Measurements from ENCODE around the gene TRAF1.

The TRAF1 gene

DNA sequence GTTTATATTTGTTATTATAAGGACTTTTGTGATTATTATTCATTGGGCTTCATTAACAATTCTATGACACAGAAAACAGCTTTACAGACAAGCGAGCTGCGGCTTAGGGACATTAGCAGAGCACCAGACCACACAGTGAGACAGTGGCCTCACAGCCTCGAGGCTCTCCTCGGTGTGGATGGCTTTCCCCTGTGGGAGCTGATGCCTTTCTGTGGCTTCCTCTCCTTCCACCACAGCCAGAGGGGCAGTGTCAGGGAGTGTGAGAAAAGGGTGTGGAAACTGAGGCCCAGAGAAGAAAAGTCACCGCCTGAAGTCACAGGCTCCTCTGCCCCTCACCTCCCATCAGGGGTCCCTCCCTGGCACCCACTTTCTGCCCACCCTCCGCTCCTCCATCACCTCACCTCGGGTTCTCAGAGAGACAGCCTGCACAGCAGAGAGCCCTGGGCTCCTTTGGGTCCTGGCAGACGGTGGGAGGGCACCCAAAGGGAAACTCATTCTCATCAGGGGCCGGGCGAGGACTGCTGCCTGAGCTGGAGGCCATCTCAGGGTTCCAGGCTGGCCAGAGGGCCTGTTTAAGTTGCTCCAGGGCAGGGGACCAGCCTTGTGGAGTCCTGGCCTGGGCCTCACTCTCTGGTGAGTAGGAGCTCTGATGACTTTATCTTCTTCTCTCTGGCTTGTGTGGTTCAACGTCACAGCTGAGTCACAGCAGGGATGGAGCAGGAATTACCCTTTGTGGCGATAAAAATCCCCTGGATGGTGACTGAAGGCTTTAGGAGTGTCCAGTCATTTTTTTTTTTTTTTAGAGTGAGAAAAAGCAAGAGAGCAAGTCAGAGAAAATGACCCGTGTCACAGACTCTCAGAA is 830 bp downstream of the TRAF1 start:
- DNase-seq, result peak; percentile 73 to 81 (median 76)
- Histone ChIP-seq H3K27me3 (replicated peaks; ENCODE audit: control insufficient read depth, insufficient read depth, low read length, poor library complexity, severe bottlenecking) (no peaks in the 10 kb centered on the region), H3K9me3 (ENCODE audit: control insufficient read depth, low read length) (no peaks in the 10 kb centered on the region), H3K27ac (ENCODE audit: insufficient read depth, low read length, poor library complexity, severe bottlenecking) (peak overlapping the region; percentile 100), H3K4me3 (ENCODE audit: insufficient read depth, low read depth, low read length, poor library complexity, severe bottlenecking) (peak overlapping the region; percentile 71), H3K4me1 (ENCODE audit: control insufficient read depth, insufficient read depth, low read length, poor library complexity, severe bottlenecking) (peaks cover 93% of the 10 kb centered on the region), H3K36me3 (ENCODE audit: control insufficient read depth, insufficient read depth, low read length) (peaks cover 4% of the 10 kb centered on the region)

DNA sequence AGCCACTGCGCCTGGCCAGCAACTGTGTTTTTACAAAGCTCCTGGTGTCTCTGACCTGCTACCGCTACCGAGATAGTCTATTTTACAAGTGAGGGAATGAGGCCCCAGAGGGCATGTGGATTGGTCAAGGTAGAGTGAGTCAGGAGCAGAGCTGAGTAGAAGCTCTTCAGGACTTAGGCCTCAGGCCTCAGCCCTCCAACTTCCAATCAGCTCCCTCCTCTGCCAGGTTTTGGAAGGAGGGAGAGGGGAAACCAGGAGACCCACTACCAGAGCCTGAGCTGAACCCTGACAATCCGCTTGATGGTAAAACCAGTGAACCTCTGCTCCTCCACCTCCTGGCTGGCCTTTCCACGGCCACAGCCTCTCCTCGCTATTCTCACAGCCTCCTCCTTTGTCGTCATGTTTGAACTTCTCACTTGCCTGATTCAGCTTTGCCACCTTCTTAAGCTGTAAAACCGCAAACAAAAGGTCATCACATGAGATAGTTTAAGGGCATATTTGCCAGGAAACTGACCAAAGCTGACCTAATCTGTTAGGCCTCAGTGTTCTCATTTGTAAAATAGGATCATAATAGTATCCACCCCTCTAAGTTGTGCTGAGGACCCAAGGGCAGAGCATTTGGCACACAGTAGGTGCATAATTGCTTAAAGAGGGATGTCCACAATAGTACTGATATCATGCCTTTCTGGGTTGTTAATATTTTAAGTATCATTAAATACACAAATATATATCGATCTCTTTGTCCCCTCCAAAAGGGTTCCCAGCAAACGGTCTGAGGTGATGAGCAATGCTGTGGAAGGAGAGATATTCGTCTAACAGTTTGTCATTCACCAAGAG is 1.7 kb downstream of the TRAF1 start:
- Histone ChIP-seq H3K4me3 (ENCODE audit: insufficient read depth, low read depth, low read length, poor library complexity, severe bottlenecking) (peak overlapping the region; percentile 71), H3K27ac (ENCODE audit: insufficient read depth, low read length, poor library complexity, severe bottlenecking) (peak overlapping the region; percentile 100)

DNA sequence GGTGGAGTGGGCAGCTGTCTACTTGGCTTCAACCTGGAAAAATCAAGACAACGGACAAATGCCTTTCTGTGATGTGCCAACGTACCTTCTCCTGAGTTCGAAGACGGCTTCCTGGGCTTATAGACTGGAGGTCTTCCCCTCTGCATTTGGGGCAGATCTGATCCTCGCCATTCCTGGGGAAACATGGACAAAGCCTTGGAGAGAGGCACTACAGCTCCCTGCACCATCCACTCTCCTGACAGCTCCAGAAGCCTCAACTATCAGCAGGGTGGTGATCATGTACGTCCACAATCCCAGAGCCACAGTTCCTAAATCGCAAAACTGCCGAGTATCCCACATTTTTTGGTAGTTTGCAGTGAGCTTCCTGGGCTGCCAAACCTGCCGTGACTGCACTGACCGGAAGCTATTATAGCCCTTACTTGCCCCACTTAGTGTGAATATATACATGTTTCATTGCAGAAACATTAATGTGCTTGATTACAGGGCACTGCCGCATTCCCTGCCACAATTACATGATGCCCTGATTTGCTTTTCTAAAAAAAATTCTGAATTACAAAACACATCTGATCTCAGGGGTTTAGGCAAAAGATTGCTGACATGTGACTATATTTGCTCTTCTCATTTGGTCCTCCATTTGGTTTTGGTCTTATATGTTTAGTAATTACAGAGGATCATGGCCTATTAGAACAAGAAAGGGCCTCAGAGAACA is 2.8 kb downstream of the TRAF1 start:
- H3K4me3 ChIP-seq (ENCODE audit: insufficient read depth, low read depth, low read length, poor library complexity, severe bottlenecking), result peak overlapping the region; percentile 71
- DNase-seq, result no peak
- no peaks in the 10 kb centered on the region for H3K9me3 ChIP-seq (ENCODE audit: control insufficient read depth, low read length)
- H3K27me3 ChIP-seq (replicated peaks; ENCODE audit: control insufficient read depth, insufficient read depth, low read length, poor library complexity, severe bottlenecking), result no peaks in the 10 kb centered on the region
- peak overlapping the region; percentile 100 for H3K27ac ChIP-seq (ENCODE audit: insufficient read depth, low read length, poor library complexity, severe bottlenecking)
- H3K36me3 ChIP-seq (ENCODE audit: control insufficient read depth, insufficient read depth, low read length), result peaks cover 7% of the 10 kb centered on the region
- peaks cover 94% of the 10 kb centered on the region for H3K4me1 ChIP-seq (ENCODE audit: control insufficient read depth, insufficient read depth, low read length, poor library complexity, severe bottlenecking)

More for the DNA sequence above, 1.7 kb downstream of the TRAF1 start:
- Histone ChIP-seq H3K9me3 (ENCODE audit: control insufficient read depth, low read length) (no peaks in the 10 kb centered on the region), H3K36me3 (ENCODE audit: control insufficient read depth, insufficient read depth, low read length) (peaks cover 4% of the 10 kb centered on the region), H3K4me1 (ENCODE audit: control insufficient read depth, insufficient read depth, low read length, poor library complexity, severe bottlenecking) (peaks cover 93% of the 10 kb centered on the region), H3K27me3 (replicated peaks; ENCODE audit: control insufficient read depth, insufficient read depth, low read length, poor library complexity, severe bottlenecking) (no peaks in the 10 kb centered on the region)
- no peak for DNase-seq

DNA sequence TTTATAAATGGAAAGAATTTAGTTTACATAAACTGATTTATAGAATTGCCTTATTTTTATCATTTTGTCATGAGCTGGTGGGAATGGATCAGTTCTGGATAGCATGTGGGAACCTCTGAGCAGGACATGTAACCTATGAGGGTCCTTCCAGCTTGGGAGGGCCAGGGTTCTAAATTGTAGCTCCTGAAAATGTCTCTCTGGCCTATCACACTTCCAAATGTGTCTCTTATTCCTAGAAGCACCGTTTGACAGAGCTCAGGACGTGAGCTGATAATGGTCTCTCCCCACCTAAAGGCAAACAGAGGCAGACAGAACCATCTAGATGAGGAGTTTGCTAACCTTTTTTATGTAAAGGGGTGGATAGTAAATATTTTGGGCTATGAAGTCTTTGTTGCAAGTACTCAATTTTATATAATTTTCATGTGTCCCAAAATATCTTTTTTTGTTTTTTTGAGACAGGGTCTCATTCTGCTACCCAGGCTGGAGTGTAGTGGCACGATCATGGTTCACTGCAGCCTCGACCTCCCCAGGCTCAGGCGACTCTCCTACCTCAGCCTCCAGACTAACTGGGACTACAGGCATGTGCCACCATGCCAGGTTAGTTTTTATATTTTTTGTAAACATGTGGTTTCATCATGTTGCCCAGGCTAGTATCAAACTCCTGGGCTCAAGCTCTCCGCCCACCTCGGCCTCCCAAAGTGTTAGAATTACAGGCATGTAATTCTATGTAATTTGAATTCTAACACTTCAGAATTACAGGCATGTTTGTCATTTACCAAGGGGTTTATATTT is 4.0 kb downstream of the TRAF1 start:
- Histone ChIP-seq H3K4me3 (ENCODE audit: insufficient read depth, low read depth, low read length, poor library complexity, severe bottlenecking) (peak overlapping the region; percentile 71), H3K27me3 (replicated peaks; ENCODE audit: control insufficient read depth, insufficient read depth, low read length, poor library complexity, severe bottlenecking) (no peaks in the 10 kb centered on the region), H3K9me3 (ENCODE audit: control insufficient read depth, low read length) (no peaks in the 10 kb centered on the region), H3K27ac (ENCODE audit: insufficient read depth, low read length, poor library complexity, severe bottlenecking) (peak overlapping the region; percentile 100), H3K4me1 (ENCODE audit: control insufficient read depth, insufficient read depth, low read length, poor library complexity, severe bottlenecking) (peaks cover 92% of the 10 kb centered on the region), H3K36me3 (ENCODE audit: control insufficient read depth, insufficient read depth, low read length) (peaks cover 16% of the 10 kb centered on the region)
- DNase-seq, result no peak

DNA sequence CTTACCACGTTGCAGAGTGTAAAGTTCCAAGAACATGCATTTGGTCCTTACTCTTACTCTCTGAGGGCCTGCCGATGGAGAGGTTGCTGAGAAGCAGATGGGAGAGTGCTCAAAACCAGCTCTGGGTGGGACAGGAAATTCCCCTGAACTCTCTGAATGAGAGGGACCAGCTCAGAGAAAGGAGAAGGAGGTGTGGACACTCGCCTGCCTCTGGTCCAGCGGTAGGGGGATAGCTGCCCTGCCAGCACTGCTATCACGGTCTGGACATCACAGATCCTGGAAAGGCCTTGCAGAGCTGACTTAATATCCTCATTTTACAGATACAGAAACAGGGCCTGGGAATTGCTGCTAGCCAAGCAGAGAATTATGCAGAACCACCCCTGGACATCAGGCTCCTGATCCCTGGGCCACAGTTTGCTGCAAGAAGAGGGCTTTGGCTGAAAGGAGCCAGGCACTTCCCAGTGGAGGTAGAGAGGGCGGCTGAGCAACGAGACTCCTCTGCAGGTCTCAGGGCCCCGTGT is 4.9 kb downstream of the TRAF1 start:
- no peaks in the 10 kb centered on the region for H3K27me3 ChIP-seq (replicated peaks; ENCODE audit: control insufficient read depth, insufficient read depth, low read length, poor library complexity, severe bottlenecking)
- H3K4me1 ChIP-seq (ENCODE audit: control insufficient read depth, insufficient read depth, low read length, poor library complexity, severe bottlenecking), result peaks cover 92% of the 10 kb centered on the region
- no peaks in the 10 kb centered on the region for H3K9me3 ChIP-seq (ENCODE audit: control insufficient read depth, low read length)
- no peak for DNase-seq
- peaks cover 24% of the 10 kb centered on the region for H3K36me3 ChIP-seq (ENCODE audit: control insufficient read depth, insufficient read depth, low read length)
- peak overlapping the region; percentile 100 for H3K27ac ChIP-seq (ENCODE audit: insufficient read depth, low read length, poor library complexity, severe bottlenecking)
- H3K4me3 ChIP-seq (ENCODE audit: insufficient read depth, low read depth, low read length, poor library complexity, severe bottlenecking), result peak overlapping the region; percentile 71

DNA sequence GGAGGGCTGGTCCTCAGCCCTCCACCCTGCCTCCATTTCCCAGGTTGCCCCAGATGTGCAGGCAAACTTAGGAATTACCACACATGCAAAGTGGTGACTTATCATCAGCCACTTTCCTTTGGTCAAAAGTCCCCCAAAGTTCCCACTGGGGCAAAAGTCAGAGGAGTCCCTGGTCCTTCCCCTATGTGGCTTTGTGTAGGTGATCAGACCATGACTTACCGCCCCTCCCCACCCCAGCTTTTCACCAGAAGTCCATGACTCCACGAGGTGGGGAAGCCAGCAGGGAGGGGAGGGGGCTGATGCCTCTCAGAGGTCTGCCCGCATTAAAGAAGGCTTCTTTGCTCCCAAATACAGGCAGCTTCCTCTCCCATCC is 5.8 kb downstream of the TRAF1 start:
- H3K9me3 ChIP-seq (ENCODE audit: control insufficient read depth, low read length), result no peaks in the 10 kb centered on the region
- peaks cover 24% of the 10 kb centered on the region for H3K36me3 ChIP-seq (ENCODE audit: control insufficient read depth, insufficient read depth, low read length)
- no peak for DNase-seq
- peaks cover 92% of the 10 kb centered on the region for H3K4me1 ChIP-seq (ENCODE audit: control insufficient read depth, insufficient read depth, low read length, poor library complexity, severe bottlenecking)
- no peaks in the 10 kb centered on the region for H3K27me3 ChIP-seq (replicated peaks; ENCODE audit: control insufficient read depth, insufficient read depth, low read length, poor library complexity, severe bottlenecking)
- H3K4me3 ChIP-seq (ENCODE audit: insufficient read depth, low read depth, low read length, poor library complexity, severe bottlenecking), result peak overlapping the region; percentile 71
- peak overlapping the region; percentile 100 for H3K27ac ChIP-seq (ENCODE audit: insufficient read depth, low read length, poor library complexity, severe bottlenecking)

DNA sequence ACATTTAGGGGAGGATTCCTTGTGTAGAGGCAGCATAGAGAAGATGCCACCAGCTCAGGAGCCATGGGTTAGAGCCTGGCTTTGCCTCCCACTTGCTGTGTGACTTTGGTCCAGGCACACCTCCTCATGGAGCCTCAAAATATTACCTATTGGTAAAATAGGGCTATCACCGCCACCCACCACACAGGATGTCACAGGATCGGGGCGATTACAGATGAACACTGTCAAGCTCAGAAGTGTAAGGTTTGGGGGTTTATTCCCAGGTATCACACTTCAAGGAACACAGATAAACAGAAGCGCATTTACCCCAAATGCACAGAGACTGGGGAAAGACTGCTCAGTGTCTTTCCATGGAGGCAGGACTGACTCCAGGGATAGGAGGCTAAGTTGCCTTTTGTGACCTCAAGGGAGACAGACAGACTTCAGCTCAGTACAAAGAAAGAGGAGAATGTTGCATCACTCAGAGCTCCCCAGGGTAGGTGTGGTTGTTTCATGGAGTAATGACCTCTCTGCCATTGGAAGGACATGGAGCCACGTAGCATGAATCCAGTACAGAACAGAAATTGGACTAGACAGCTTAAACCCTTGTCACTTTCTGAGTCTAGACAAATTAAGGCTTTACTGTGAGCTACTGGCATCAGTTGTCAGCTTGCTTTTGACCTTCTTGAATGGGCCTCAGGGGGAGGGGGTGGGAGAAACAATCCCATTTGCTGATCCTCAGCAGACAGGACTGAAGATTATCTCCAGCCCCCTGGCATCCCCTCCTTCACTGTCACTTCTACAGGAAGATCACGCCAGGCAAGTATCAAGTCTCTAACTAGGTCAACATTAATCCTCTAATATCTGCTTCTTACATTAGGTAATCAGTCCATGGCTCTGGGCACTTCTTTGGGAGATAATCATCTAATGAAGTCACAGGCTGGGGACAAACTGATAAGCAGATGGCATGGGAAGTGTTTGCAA is 6.5 kb downstream of the TRAF1 start:
- H3K27ac ChIP-seq (ENCODE audit: insufficient read depth, low read length, poor library complexity, severe bottlenecking), result peak overlapping the region; percentile 100
- H3K4me3 ChIP-seq (ENCODE audit: insufficient read depth, low read depth, low read length, poor library complexity, severe bottlenecking), result peak overlapping the region; percentile 71
- H3K27me3 ChIP-seq (replicated peaks; ENCODE audit: control insufficient read depth, insufficient read depth, low read length, poor library complexity, severe bottlenecking), result no peaks in the 10 kb centered on the region
- no peaks in the 10 kb centered on the region for H3K9me3 ChIP-seq (ENCODE audit: control insufficient read depth, low read length)
- DNase-seq, result no peak
- peaks cover 30% of the 10 kb centered on the region for H3K36me3 ChIP-seq (ENCODE audit: control insufficient read depth, insufficient read depth, low read length)
- H3K4me1 ChIP-seq (ENCODE audit: control insufficient read depth, insufficient read depth, low read length, poor library complexity, severe bottlenecking), result peaks cover 87% of the 10 kb centered on the region

DNA sequence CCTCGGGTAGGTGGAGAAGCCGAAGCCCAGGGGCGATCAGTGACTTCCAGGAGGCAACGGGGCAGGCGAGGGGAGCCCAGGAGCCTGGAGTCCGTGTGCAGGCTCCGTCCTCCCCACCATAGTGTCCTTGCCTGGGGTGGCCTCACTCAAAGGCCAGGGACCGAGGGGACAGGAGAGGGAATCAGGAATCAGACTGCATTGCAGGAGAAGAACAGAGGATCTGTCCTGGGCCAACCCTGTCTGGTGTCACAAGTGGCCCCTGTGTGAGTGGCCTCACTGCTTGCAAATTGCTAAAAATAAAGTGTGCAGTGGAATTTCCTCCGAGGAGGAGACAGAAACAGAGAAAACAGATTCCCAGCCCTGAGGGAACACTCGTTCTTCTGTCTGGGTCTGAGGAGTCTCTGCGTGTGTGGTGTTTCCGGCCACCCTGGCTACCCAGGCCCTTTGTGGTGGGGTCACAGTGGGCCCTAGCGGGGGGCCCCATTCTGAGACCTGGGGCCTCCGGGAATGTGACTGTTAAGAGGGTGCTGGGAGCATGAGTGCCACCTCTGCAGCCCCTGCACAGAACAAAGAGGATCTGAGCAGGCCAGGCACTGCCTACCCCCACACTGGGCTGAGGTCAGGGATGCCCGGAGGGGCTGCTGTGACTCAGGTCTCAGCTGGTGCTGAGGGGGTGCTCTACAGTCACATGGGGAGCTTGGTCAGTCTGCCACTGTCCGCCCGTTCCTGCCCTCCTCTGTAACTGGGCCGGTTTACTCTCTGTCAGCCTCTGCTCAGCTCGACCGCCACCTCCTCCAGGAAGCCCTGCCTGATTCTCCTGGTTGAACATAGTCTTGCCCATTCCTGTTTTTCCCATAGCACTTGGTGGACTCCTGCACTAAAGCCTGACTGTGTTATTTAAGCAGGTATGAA is 7.4 kb downstream of the TRAF1 start:
- no peaks in the 10 kb centered on the region for H3K27me3 ChIP-seq (replicated peaks; ENCODE audit: control insufficient read depth, insufficient read depth, low read length, poor library complexity, severe bottlenecking)
- peak overlapping the region; percentile 100 for H3K27ac ChIP-seq (ENCODE audit: insufficient read depth, low read length, poor library complexity, severe bottlenecking)
- H3K9me3 ChIP-seq (ENCODE audit: control insufficient read depth, low read length), result no peaks in the 10 kb centered on the region
- peaks cover 81% of the 10 kb centered on the region for H3K4me1 ChIP-seq (ENCODE audit: control insufficient read depth, insufficient read depth, low read length, poor library complexity, severe bottlenecking)
- DNase-seq, result no peak
- H3K4me3 ChIP-seq (ENCODE audit: insufficient read depth, low read depth, low read length, poor library complexity, severe bottlenecking), result peak overlapping the region; percentile 71
- H3K36me3 ChIP-seq (ENCODE audit: control insufficient read depth, insufficient read depth, low read length), result peaks cover 38% of the 10 kb centered on the region

All from effector memory CD4-positive, alpha-beta T cell (primary cell).